WTC11 (cell line): Measurements from ENCODE around the gene SPOCK1.

Experiments used
- ATF3 ChIP-seq: sonication (generic); formaldehyde crosslinking; conservative IDR thresholded peaks from 2 replicates; pipeline ENCODE4 v1.8.1; 2022; ENCODE audit warnings: mild to moderate bottlenecking, missing genetic modification reagents
- CBFB ChIP-seq: sonication (generic); formaldehyde crosslinking; IDR thresholded peaks from 2 replicates; pipeline ENCODE4 v1.8.1; 2022; ENCODE audit warnings: mild to moderate bottlenecking, low read depth, missing genetic modification reagents
- CREB1 ChIP-seq: sonication (generic); formaldehyde crosslinking; IDR thresholded peaks from 2 replicates; pipeline ENCODE4 v1.8.0; 2023; ENCODE audit warnings: mild to moderate bottlenecking, missing genetic modification reagents
- CTCF ChIP-seq: fragments of 200-600 bp; IDR thresholded peaks from 2 replicates; pipeline ENCODE4 v1.8.0; 2022; ENCODE audit warnings: antibody characterized with exemption
- FOXK1 ChIP-seq: sonication (generic); formaldehyde crosslinking; IDR thresholded peaks from 2 replicates; pipeline ENCODE4 v1.8.0; 2022; ENCODE audit warnings: mild to moderate bottlenecking, moderate library complexity, missing genetic modification reagents
- JAZF1 ChIP-seq: fragments of 250-450 bp; sonication (Bioruptor Pico); IDR thresholded peaks from 2 replicates; pipeline ENCODE4 v1.9.0; 2021; ENCODE audit warnings: moderate library complexity, mild to moderate bottlenecking, inconsistent platforms
- MAX ChIP-seq: sonication (generic); formaldehyde crosslinking; IDR thresholded peaks from 2 replicates; pipeline ENCODE4 v1.8.0; 2022; ENCODE audit warnings: mild to moderate bottlenecking, missing genetic modification reagents
- MXD4 ChIP-seq: fragments of 250-450 bp; sonication (Bioruptor Pico); IDR thresholded peaks from 2 replicates; pipeline ENCODE4 v1.8.0; 2021; ENCODE audit warnings: mild to moderate bottlenecking, moderate library complexity, borderline replicate concordance
- MYBL2 ChIP-seq: sonication (generic); formaldehyde crosslinking; IDR thresholded peaks from 2 replicates; pipeline ENCODE4 v1.8.1; 2023; ENCODE audit warnings: mild to moderate bottlenecking, moderate library complexity, missing genetic modification reagents
- RELA ChIP-seq: sonication (generic); formaldehyde crosslinking; IDR thresholded peaks from 2 replicates; pipeline ENCODE4 v1.8.1; 2022; ENCODE audit warnings: missing genetic modification reagents, mild to moderate bottlenecking, borderline replicate concordance
- SP1 ChIP-seq: sonication (generic); formaldehyde crosslinking; conservative IDR thresholded peaks from 2 replicates; pipeline ENCODE4 v1.8.1; 2022; ENCODE audit warnings: missing genetic modification reagents
- TF ChIP-seq, protein P1 (sequence below): sonication (generic); formaldehyde crosslinking; IDR thresholded peaks from 2 replicates; pipeline ENCODE4 v1.8.1; 2023; ENCODE audit warnings: mild to moderate bottlenecking, missing genetic modification reagents, borderline replicate concordance

GRCh38 chr5:137070521-137070920 is 428.6 kb downstream of the SPOCK1 start:
- no peak for TF ChIP-seq CTCF
- no peak for TF ChIP-seq CREB1 (CRISPR knock-in tag)
- no peak for TF ChIP-seq MXD4 (CRISPR knock-in tag)
- TF ChIP-seq JAZF1 (CRISPR knock-in tag): no peak
- TF ChIP-seq RELA (CRISPR knock-in tag): no peak
- no peak for TF ChIP-seq CBFB (CRISPR knock-in tag)
- no peak for TF ChIP-seq ATF3 (CRISPR knock-in tag)
- no peak for TF ChIP-seq FOXK1 (CRISPR knock-in tag)
- TF ChIP-seq, protein P1, sequence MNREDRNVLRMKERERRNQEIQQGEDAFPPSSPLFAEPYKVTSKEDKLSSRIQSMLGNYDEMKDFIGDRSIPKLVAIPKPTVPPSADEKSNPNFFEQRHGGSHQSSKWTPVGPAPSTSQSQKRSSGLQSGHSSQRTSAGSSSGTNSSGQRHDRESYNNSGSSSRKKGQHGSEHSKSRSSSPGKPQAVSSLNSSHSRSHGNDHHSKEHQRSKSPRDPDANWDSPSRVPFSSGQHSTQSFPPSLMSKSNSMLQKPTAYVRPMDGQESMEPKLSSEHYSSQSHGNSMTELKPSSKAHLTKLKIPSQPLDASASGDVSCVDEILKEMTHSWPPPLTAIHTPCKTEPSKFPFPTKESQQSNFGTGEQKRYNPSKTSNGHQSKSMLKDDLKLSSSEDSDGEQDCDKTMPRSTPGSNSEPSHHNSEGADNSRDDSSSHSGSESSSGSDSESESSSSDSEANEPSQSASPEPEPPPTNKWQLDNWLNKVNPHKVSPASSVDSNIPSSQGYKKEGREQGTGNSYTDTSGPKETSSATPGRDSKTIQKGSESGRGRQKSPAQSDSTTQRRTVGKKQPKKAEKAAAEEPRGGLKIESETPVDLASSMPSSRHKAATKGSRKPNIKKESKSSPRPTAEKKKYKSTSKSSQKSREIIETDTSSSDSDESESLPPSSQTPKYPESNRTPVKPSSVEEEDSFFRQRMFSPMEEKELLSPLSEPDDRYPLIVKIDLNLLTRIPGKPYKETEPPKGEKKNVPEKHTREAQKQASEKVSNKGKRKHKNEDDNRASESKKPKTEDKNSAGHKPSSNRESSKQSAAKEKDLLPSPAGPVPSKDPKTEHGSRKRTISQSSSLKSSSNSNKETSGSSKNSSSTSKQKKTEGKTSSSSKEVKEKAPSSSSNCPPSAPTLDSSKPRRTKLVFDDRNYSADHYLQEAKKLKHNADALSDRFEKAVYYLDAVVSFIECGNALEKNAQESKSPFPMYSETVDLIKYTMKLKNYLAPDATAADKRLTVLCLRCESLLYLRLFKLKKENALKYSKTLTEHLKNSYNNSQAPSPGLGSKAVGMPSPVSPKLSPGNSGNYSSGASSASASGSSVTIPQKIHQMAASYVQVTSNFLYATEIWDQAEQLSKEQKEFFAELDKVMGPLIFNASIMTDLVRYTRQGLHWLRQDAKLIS: no peak
- no peak for TF ChIP-seq MAX (CRISPR knock-in tag)
- no peak for TF ChIP-seq SP1 (CRISPR knock-in tag)
- no peak for TF ChIP-seq MYBL2 (CRISPR knock-in tag)
